HG02981 (cell line): Measurements from ENCODE around the gene ZSWIM6.

Experiments
- ATAC-seq: cut with Tn5 transposase; IDR thresholded peaks from one replicate; pipeline ENCODE4 v1.9.1; 2021; ENCODE audit warnings: mild to moderate bottlenecking, moderate library complexity; ENCODE audit not compliant: unreplicated experiment

ZSWIM6 gene

DNA sequence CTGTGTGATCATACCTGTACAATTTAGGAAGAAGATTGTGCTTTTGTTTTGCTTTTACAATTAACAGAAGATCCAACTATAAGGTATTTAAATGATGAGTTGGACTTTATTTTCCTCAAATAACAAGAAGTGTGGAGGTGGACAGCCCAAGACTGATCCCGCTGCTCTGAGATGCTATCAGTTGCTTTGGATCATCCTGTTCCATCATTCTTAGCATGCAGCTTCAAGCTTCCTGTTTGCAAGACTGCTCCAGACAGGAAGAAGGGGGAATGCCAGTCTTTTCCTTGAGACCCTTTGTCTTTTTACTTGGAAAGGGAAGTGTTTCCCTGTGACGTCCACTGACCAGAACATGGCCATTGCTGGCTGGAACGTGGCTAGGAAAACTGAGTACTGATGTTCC, 250.8 kb downstream of the ZSWIM6 start:
- no peak for ATAC-seq

DNA sequence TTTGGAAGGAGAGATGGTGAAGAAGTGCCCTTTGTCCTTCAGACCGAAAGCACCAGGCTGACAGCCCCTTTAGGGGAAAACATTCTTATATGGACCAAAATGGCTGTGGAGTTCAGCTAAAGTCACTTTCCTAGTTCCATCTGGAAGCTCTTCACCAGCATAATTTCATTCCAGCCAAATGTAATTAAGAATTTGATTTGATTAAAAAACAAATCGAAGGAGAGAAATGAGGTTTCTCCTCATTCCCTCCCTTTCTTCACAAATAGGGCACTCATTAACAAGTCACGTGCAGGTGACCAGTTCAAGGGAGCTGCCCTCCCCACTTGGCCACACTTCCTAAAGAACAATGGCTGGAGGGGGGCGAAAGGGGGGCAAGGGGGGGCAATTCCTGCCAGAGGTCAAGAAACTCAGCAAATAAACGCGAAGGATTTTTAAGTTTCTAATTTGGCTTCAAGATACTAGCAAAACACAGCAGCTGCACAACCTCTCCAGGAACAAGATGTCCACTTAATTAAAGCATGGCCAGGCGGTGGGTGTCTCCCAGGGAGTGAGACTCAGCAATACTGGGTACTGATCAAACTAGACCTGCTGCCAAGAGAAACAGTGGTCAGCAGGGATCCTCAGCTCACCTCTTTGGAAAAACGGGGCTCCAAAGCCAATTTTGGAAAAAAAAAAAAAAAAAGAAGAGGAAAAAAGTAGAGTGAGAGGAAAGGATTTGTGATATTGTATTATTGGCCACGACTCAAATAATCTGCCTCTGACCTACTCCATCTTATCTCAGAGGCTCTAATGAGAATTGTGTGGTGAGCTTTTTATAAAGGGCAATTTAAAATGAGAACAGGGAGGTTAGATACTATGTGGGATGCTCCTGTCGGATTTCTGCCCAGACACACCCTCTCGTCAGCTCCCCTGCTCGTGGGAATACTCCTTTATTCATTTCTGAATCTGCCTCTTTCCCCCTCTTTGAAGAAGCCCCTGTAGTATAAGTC, 254.3 kb downstream of the ZSWIM6 start:
- no peak for ATAC-seq

DNA sequence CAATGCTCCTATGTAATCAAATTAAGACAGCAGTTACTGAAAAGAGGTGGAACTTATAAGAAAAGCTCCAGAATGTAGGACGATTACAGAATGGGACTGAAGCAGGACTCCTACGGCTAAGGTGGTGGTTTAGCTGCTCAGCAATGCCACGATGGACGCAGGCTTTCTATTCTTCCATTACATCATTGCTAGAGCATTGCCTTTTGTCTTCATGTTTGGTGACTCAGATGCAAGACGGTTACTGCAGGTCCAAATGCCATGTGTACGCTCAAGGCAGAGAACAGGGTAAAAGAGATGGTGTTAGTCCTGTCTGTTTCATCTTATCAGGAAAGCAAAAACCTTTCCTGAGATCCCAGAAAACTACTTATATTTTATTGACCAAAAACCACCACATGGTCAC, 255.1 kb downstream of the ZSWIM6 start:
- no peak for ATAC-seq

DNA sequence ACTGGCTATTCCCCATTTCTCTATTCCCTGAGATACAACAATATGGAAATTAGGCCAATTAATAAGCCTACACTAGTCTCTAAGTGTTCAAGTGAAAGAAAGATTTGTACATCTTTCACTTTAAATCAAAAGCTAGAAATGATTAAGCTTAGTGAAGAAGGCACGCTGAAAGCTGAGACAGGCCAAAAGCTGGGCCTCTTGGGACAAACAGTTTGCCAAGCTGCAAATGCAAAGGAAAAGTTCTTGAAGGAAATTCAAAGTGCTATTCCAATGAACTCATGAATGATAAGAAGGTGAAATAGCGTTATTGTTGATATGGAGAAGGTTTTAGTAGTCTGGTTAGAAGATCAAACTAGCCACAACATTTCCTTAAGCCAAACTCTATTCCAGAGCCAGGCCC, 256.2 kb downstream of the ZSWIM6 start:
- ATAC-seq, result no peak

DNA sequence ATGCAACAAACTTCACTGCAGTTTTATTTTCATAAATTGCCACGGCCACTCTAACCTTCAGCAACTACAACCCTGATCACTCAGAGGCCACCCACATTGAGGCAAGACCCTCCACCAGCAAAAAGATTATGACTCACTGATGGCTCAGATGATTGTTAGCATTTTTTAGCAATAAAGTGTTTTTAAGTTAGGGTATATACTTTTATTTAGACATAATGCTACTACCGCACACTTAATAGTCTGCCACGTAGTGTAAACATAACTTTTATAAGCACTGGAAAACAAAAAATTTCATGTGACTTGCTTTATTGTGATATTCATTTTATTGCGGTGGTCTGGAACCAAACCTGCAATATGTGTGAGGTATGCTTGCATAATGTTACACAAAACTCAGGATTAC, 257.9 kb downstream of the ZSWIM6 start:
- ATAC-seq, result no peak

DNA sequence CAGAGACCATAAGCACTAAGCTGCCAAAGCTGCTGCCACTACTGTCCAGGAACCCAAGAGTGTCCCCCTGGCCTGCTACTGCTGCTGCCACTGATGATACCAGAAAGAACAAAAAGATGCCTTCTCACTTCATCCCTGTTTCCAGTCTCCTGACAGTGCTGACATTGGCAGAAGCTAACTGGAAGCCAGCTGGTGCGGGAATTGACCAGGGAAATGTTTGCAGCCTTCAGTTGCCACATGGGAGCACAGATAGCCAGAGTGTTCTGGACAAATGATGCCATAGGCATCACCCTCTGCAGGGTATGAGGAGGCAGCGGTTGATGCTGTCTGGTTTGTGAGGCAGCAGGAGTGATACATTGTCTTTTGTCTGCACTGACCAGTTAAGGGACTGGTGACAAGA, 258.4 kb downstream of the ZSWIM6 start:
- no peak for ATAC-seq

DNA sequence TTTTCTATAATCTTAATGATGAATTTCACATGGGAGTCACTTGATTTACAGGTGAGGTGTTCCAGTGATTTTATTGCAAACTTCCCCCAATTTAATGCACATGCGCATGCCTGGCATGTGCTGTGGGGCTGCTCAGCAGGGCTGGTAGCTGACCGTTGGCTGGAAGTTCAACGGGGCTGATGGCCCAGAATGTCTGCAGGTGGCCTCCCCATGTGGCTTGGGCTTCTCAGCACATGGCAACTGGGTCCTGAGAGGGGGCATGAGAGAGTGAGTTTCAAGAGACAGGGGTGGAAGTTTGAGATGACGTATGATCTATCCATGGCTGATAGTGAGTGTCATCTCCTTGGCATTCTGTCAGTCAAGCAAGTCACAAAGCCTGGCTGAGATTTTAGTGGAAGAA, 259.8 kb downstream of the ZSWIM6 start:
- no peak for ATAC-seq

DNA sequence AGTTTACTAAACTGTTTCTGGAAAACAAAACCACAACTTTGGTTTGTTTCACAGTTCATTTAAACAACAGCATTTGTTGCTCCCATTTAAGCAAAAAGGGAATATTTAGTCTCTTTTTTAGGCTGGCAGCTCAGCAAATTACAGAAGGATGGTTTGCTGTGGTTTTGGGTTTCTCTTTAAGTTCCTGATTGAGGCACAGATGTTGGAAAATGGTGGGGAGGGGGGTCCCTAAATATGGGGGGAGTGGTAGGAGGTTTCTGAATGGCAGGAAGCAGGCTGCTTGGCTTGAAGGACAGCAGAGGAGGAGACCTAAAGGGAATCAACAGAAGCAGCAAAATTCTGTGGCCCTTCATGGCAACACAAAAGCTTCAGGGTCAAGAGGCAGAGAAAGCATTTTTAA, 263.4 kb downstream of the ZSWIM6 start:
- no peak for ATAC-seq
